Right ventricle myocardium inferior (tissue), 1 donor: ENCODE results near the gene SHROOM1. TPM values are rescaled to one million over a fixed set of nuclear protein-coding genes. Genes with fewer than 3 reads are reported as not detected.
"Not testable (repeated sequence)": the region's sequence is repeated elsewhere in the genome, so short reads cannot be mapped to it uniquely, and the experiment has no call there.

Source experiments
- ATAC-seq: fragments of 200-7000 bp; cut with Tn5 transposase; one replicate; pipeline ENCODE4 v1.9.1; 2020; ENCODE audit warnings: mild to moderate bottlenecking, moderate library complexity
- DNase-seq: peaks from one replicate; pipeline ENCODE4 v3.0.0; 2021; ENCODE audit errors: missing footprints
- intact Hi-C: fragments of 100-400 bp; cut with DNase I; formaldehyde crosslinking; loops from one replicate; pipeline ENCODE4 v1.11.0; 2022
- total RNA-seq: library from RNA; stranded (reverse); fragmentation: NEBNext Ultra II Directional; extraction: Animal tissue kit (Norgen Biotek cat#: 25700); gene quantifications from one replicate; pipeline ENCODE4 v1.2.1, GENCODE V29; 2021
- donor health status: DM: no; HTN: yes; CAD: no; lungs with severe emphysema.

SHROOM1 gene
- total RNA-seq, 1 donor from 2014 or later: 5.0 TPM

DNA sequence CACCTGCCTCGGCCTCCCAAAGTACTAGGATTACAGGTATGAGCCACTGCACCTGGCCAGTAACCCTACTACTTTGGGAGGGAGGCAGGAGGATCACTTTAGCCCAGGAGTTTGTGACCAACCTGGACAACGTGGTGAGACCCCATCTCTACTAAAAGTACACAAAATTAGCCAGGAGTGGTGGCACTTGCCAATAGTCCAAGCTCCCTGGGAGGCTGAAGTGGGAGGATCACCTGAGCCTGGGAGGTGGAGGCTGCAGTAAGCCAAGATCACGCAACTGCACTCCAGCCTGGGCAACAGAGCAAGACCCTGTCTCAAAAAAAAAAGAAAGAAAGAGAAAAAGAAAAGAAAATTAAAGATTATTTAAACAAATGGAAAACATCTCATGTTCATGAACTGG, 25.6 kb upstream of the SHROOM1 start:
- ATAC-seq: no peak
- no peak for DNase-seq
- intact Hi-C loops: no loop called here

DNA sequence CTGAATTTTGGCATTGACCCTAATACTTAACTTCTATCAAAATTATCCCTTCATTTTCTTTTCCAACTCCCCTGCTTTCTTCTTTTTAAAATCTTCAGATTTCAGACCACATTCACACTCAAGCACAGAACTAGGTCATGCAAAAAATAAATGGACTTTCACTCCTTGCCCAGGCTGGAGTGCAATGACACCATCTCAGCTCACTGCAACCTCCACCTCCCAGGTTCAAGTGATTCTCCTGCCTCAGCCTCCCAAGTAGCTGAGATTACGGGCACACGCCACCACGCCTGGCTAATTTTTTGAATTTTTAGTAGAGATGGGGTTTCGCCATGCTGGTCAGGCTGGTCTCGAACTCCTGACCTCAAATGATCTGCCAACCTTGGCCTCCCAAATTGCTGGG, 24.5 kb upstream of the SHROOM1 start:
- ATAC-seq, DNase-seq, intact Hi-C loops: not testable (repeated sequence)

- no peak for DNase-seq
- no peak for ATAC-seq
Observed at GRCh38 chr5:132854301-132854700, 23.9 kb upstream of the SHROOM1 start.

GRCh38 chr5:132853790-132854189, 23.3 kb upstream of the SHROOM1 start:
- ATAC-seq (no peak), DNase-seq (no peak)
- intact Hi-C loops: no loop called here

More at GRCh38 chr5:132854301-132854700, 23.9 kb upstream of the SHROOM1 start:
- intact Hi-C loops: no loop called here

DNA sequence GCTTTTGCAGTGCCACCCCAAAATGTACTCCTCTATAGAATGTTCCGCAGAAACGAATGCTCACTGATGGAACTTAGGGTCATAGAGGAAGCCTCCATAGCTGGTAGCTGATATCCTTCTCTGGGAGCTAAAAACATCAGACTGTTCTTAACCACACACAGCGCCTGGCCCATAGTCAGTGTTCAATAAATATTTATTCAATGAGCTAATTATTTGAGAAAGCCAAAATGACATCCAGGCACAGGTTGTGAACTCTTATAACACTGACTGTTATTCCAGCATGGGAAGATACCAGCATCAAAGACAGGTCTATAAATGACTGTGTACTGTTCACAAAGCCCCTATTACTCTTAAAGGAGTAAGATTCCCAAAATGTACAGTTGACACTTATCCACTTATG, 22.9 kb upstream of the SHROOM1 start:
- intact Hi-C loops: no loop called here
- DNase-seq (no peak), ATAC-seq (no peak)

- ATAC-seq (no peak), DNase-seq (no peak)
- intact Hi-C loops: no loop called here
Observed at GRCh38 chr5:132850066-132850465, 19.6 kb upstream of the SHROOM1 start.

- DNase-seq (no peak), ATAC-seq (no peak)
- intact Hi-C loops: no loop called here
Observed at GRCh38 chr5:132849347-132849746, 18.9 kb upstream of the SHROOM1 start.

- no peak for DNase-seq
- intact Hi-C loops: no loop called here
- ATAC-seq: no peak
Observed at GRCh38 chr5:132848270-132848669, 17.8 kb upstream of the SHROOM1 start.

- no peak for DNase-seq
- intact Hi-C loops: no loop called here
- ATAC-seq: no peak
Observed at GRCh38 chr5:132841305-132841704, 10.9 kb upstream of the SHROOM1 start.

GRCh38 chr5:132840896-132841295, 10.4 kb upstream of the SHROOM1 start:
- DNase-seq (no peak), ATAC-seq (no peak)
- intact Hi-C loops: no loop called here

GRCh38 chr5:132840313-132840712, 9.9 kb upstream of the SHROOM1 start:
- ATAC-seq: no peak
- intact Hi-C loops: no loop called here
- no peak for DNase-seq

DNA sequence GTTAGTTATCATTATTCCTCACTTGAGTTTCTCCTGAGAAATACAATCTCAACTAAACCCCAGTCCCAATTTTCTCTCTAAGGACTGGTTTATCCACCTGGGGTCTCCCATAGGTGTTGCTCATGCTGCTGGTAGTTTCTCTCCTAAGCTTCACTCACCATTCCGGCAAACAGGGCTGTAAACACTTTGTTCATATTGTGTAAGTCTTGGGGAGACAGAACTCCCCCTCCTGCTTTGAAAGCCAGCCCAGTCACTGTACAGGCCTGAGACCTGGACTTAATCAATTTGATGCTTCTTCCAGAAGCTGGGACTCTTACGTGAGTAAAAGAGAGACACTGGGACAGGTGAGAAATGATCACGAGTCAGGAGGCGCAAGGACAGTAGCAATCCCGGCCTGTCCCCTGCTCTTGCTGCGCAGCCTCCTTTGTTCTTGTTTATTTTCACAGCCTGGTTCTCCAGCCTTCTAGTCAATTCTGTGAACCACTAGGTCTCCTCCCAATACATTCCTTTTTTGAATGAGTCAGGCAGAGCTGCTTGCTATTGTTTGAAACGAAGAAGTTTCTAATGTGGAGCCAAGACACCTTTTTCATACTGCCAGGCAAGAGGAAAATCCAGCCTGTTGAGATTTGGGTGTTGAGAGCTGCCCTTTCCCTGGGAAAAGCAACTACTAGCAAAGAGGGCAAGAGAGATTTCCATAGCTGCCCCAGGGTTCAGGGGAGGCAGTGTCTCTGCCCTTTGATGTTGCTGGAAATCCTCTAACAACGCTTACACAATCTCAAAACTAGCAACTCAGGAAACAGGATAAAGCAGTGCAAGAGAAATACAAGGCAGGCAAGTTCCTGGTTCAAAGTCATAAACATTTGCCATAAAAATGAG, 9.2 kb upstream of the SHROOM1 start:
- intact Hi-C loops: no loop called here
- DNase-seq (no peak), ATAC-seq (no peak)

- no peak for ATAC-seq
- no peak for DNase-seq
- intact Hi-C loops: no loop called here
Observed at GRCh38 chr5:132838516-132839282, 8.3 kb upstream of the SHROOM1 start.

GRCh38 chr5:132837868-132838267, 7.4 kb upstream of the SHROOM1 start:
- no peak for DNase-seq
- intact Hi-C loops: no loop called here
- ATAC-seq: no peak

- DNase-seq (no peak), ATAC-seq (no peak)
- intact Hi-C loops: no loop called here
Observed at GRCh38 chr5:132836852-132837251, 6.4 kb upstream of the SHROOM1 start.

GRCh38 chr5:132834057-132834456, 3.6 kb upstream of the SHROOM1 start:
- no peak for DNase-seq
- intact Hi-C loops: no loop called here
- no peak for ATAC-seq

- DNase-seq: no peak
- no peak for ATAC-seq
- intact Hi-C loops: no loop called here
Observed at GRCh38 chr5:132832612-132833011, 2.2 kb upstream of the SHROOM1 start.

DNA sequence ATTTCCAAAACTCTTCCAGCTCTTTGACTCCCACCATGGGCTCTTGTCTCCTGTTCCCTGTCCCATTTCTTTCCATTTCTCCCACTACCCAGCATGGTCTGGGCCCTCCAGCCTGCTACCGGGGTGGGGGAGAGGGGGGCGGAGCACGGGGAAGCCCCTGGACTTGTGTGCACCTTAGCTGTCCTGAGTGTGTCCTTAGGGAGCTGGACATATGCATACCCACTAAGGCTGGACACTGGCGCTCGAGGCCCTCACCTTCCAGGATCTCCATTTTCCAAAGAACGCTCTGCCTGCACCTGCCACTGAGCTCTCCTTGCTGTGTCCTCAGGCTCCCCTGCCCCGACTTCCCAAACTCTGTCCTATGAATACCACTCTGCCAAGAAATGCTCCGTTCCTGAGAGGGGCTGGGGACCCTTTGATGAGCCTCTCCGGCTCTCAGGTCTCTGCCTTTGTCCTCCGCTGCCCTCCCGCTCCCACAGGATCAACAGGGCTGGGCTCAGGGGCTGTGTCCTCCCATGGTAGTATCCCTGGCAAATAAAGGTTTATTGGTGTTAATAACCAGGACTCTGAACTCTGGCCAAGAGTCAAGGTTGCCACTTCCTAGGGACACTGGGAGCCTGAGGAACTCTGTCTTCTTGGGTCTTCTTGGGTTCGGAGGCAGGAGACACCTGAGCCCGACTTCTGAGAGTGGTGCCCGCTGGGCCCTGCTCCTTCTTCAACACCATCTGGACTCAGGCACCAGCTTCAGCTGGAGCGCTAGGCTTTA, 831 bp upstream of the SHROOM1 start:
- intact Hi-C loops: no loop called here
- DNase-seq (no peak), ATAC-seq (no peak)

GRCh38 chr5:132829742-132830435, 558 bp downstream of the SHROOM1 start:
- peak; percentile 91 for ATAC-seq
- peak; percentile 87 for DNase-seq
- intact Hi-C loops: loop anchor here (1.0 kb wide), 2 partner anchors 36 to 53 kb away; partner anchors contain the start of genes GDF9 and UQCRQ
